SK-N-MC (cell line): ENCODE measurements around the gene DHDH.
"Not testable (repeated sequence)": the region's sequence is repeated elsewhere in the genome, so short reads cannot be mapped to it uniquely, and the experiment has no call there.

Source experiments
- DNase-seq: peaks from one replicate; pipeline ENCODE4 v3.0.0-alpha.2; 2011; ENCODE audit warnings: low read depth, low spot score
- H3K27ac ChIP-seq: fragments of 200-600 bp; sonication (generic); 2 replicates; pipeline ENCODE4 v1.5.1; 2016; ENCODE audit warnings: mixed run types
- H3K36me3 ChIP-seq: fragments of 200-600 bp; sonication (generic); 2 replicates; pipeline ENCODE4 v1.6.1; 2017; ENCODE audit warnings: antibody characterized with exemption, low read length, mixed read lengths; ENCODE audit not compliant: insufficient read depth
- H3K4me3 ChIP-seq: fragments of 200-600 bp; sonication (generic); 2 replicates; pipeline ENCODE4 v1.5.1; 2016
- H3K9ac ChIP-seq: fragments of 200-600 bp; sonication (generic); 2 replicates; pipeline ENCODE4 v1.8.0; 2017; ENCODE audit warnings: mixed run types, mixed read lengths; ENCODE audit not compliant: insufficient read length
- H3K9me3 ChIP-seq: fragments of 200-600 bp; sonication (generic); 2 replicates; pipeline ENCODE4 v1.6.1; 2017; ENCODE audit warnings: low read depth, mild to moderate bottlenecking, antibody characterized with exemption, low read length, moderate library complexity, mixed read lengths
- EZH2 ChIP-seq: fragments of 200-600 bp; sonication (generic); IDR thresholded peaks from one replicate; pipeline ENCODE4 v1.6.1; 2017; ENCODE audit warnings: antibody characterized with exemption
- FOXP2 ChIP-seq: optimal IDR thresholded peaks from 2 replicates; pipeline ENCODE3; 2011; ENCODE audit warnings: mild to moderate bottlenecking, moderate library complexity; ENCODE audit not compliant: insufficient read depth; ENCODE audit errors: extremely low read length, control extremely low read depth
- POLR2AphosphoS5 ChIP-seq: IDR thresholded peaks from 2 replicates; pipeline ENCODE4 v1.6.1; 2012; ENCODE audit warnings: mild to moderate bottlenecking, low read depth, low read length, borderline replicate concordance

DHDH gene

GRCh38 chr19:48921721-48922500, 11.6 kb upstream of the DHDH start:
- DNase-seq: no peak
- no peak overlapping the region for H3K9ac ChIP-seq
- H3K4me3 ChIP-seq: no peak overlapping the region
- H3K36me3 ChIP-seq: peaks cover 8% of the 10 kb centered on the region; the same call in 1 of the 2 replicates
- no peaks in the 10 kb centered on the region for H3K9me3 ChIP-seq
- H3K27ac ChIP-seq: no peak overlapping the region
- no peak for TF ChIP-seq EZH2
- TF ChIP-seq POLR2AphosphoS5: no peak
- TF ChIP-seq FOXP2: no peak

GRCh38 chr19:48922548-48923490, 10.7 kb upstream of the DHDH start:
- peaks cover 8% of the 10 kb centered on the region; the same call in 1 of the 2 replicates for H3K36me3 ChIP-seq
- no peaks in the 10 kb centered on the region for H3K9me3 ChIP-seq
- no peak for TF ChIP-seq FOXP2
- no peak for TF ChIP-seq EZH2
- no peak for TF ChIP-seq POLR2AphosphoS5
- no peak for DNase-seq
- no peak overlapping the region for H3K4me3 ChIP-seq
- no peak overlapping the region for H3K9ac ChIP-seq
- no peak overlapping the region for H3K27ac ChIP-seq

GRCh38 chr19:48925240-48925843, 8.2 kb upstream of the DHDH start:
- no peak overlapping the region for H3K27ac ChIP-seq

GRCh38 chr19:48925890-48926289, 7.6 kb upstream of the DHDH start:
- H3K36me3 ChIP-seq, DNase-seq, H3K9ac ChIP-seq, H3K27ac ChIP-seq, H3K9me3 ChIP-seq, H3K4me3 ChIP-seq: not testable (repeated sequence)

More at GRCh38 chr19:48925240-48925843, 8.2 kb upstream of the DHDH start:
- Histone ChIP-seq H3K36me3 (no peaks in the 10 kb centered on the region), H3K9me3 (no peaks in the 10 kb centered on the region), H3K4me3 (no peak overlapping the region), H3K9ac (no peak overlapping the region)
- TF ChIP-seq EZH2: no peak
- TF ChIP-seq FOXP2: no peak
- no peak for TF ChIP-seq POLR2AphosphoS5
- DNase-seq: no peak

- no peak overlapping the region for H3K9ac ChIP-seq
- no peaks in the 10 kb centered on the region for H3K36me3 ChIP-seq
- no peak for DNase-seq
- no peak overlapping the region for H3K4me3 ChIP-seq
- H3K27ac ChIP-seq: no peak overlapping the region
- no peaks in the 10 kb centered on the region for H3K9me3 ChIP-seq
- TF ChIP-seq FOXP2 (no peak), POLR2AphosphoS5 (no peak), EZH2 (no peak)
Observed at GRCh38 chr19:48926909-48927308, 6.6 kb upstream of the DHDH start.

GRCh38 chr19:48927692-48928091, 5.8 kb upstream of the DHDH start:
- not testable (repeated sequence) for DNase-seq, H3K9ac ChIP-seq, H3K27ac ChIP-seq, H3K4me3 ChIP-seq, H3K36me3 ChIP-seq, H3K9me3 ChIP-seq

GRCh38 chr19:48928164-48929025, 5.1 kb upstream of the DHDH start:
- no peak for DNase-seq
- TF ChIP-seq POLR2AphosphoS5 (no peak), EZH2 (no peak), FOXP2 (no peak)
- no peaks in the 10 kb centered on the region for H3K36me3 ChIP-seq
- no peak overlapping the region for H3K9ac ChIP-seq
- H3K4me3 ChIP-seq: no peak overlapping the region
- H3K27ac ChIP-seq: no peak overlapping the region
- no peaks in the 10 kb centered on the region for H3K9me3 ChIP-seq

GRCh38 chr19:48934837-48935236, 1.3 kb downstream of the DHDH start:
- no peak overlapping the region for H3K27ac ChIP-seq
- no peaks in the 10 kb centered on the region for H3K36me3 ChIP-seq
- H3K9me3 ChIP-seq: no peaks in the 10 kb centered on the region
- DNase-seq: no peak
- H3K4me3 ChIP-seq: no peak overlapping the region
- TF ChIP-seq POLR2AphosphoS5 (no peak), EZH2 (no peak), FOXP2 (no peak)
- H3K9ac ChIP-seq: no peak overlapping the region
